D721Med (cell line): Measurements from ENCODE around the gene ROR2.

ENCODE experiments used
- DNase-seq: peaks from one replicate; pipeline ENCODE4 v3.0.0; 2011; ENCODE audit warnings: low spot score; ENCODE audit not compliant: insufficient read length
- FAIRE-seq: peaks from 2 replicates; lab custom pipeline; 2011; peaks lifted over from hg19 to GRCh38; lab: Jason Lieb, UNC
- TF ChIP-seq, protein P1 (sequence below): IDR thresholded peaks from 2 replicates; pipeline ENCODE4 v1.5.1; 2012; ENCODE audit warnings: mild to moderate bottlenecking, control low read depth; ENCODE audit not compliant: insufficient read depth; ENCODE audit errors: missing control alignments

Gene ROR2

GRCh38 chr9:91718071-91718470 is 232.0 kb downstream of the ROR2 start:
- FAIRE-seq (no peak), DNase-seq (no peak)

DNA sequence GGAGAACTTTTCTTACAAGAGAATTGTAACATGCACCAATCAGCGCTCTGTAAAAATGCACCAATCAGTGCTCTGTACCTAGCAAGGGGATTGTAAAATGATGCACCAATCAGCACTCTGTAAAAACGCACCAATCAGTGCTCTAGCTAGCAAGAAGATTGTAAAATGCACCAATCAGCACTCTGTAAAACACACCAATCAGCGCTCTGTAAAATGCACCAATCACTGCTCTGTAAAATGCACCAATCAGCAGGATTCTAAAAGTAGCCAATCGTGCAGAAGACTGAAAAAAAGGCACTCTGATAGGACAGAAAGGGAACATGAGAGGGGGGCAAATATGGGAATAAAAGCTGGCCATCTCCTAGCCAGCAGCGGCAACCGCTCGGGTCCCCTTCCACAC is 233.2 kb downstream of the ROR2 start:
- FAIRE-seq: no peak
- TF ChIP-seq, protein P1, sequence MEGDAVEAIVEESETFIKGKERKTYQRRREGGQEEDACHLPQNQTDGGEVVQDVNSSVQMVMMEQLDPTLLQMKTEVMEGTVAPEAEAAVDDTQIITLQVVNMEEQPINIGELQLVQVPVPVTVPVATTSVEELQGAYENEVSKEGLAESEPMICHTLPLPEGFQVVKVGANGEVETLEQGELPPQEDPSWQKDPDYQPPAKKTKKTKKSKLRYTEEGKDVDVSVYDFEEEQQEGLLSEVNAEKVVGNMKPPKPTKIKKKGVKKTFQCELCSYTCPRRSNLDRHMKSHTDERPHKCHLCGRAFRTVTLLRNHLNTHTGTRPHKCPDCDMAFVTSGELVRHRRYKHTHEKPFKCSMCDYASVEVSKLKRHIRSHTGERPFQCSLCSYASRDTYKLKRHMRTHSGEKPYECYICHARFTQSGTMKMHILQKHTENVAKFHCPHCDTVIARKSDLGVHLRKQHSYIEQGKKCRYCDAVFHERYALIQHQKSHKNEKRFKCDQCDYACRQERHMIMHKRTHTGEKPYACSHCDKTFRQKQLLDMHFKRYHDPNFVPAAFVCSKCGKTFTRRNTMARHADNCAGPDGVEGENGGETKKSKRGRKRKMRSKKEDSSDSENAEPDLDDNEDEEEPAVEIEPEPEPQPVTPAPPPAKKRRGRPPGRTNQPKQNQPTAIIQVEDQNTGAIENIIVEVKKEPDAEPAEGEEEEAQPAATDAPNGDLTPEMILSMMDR: no peak
- DNase-seq: no peak

More at GRCh38 chr9:91718071-91718470, 232.0 kb downstream of the ROR2 start:
- TF ChIP-seq, protein P1: no peak

GRCh38 chr9:91716239-91716638 is 233.8 kb downstream of the ROR2 start:
- DNase-seq (no peak), FAIRE-seq (no peak)

DNA sequence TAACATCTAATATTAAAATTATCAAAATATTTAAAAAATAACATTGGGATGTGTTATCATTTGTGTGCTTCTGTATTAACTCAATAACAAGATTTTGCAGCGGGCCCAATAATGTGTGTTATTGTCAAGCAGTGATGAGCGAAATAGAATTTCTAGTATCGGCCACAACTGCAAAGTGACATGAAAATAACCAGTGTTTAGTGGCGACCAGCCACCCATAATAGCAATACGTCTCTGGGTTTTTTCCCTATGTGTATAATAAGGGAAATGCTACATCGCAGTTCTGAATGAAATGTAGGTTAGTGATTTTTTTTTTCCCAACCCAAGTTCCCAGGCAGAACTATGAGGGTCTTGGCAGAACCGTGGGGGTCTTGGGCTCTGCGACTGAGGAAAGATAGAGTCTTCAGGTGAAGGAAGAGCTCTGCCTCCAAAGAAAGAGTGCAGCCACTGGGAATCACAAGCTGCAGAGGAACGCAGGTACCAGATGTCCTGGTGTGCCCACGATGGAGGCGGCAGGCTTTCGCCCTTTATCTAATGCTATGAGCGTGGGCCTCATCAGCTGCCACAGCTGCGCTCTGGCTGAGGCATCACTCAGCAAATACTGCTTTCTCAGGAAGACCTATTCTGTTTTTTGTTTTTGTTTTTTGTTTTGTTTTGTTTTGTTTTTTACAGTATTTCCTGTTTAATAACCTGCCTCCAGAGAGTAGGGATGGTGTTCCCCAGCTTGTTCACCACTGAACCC is 235.0 kb downstream of the ROR2 start:
- DNase-seq (no peak), FAIRE-seq (no peak)
- TF ChIP-seq, protein P1: no peak

More at GRCh38 chr9:91716239-91716638, 233.8 kb downstream of the ROR2 start:
- TF ChIP-seq, protein P1: no peak

DNA sequence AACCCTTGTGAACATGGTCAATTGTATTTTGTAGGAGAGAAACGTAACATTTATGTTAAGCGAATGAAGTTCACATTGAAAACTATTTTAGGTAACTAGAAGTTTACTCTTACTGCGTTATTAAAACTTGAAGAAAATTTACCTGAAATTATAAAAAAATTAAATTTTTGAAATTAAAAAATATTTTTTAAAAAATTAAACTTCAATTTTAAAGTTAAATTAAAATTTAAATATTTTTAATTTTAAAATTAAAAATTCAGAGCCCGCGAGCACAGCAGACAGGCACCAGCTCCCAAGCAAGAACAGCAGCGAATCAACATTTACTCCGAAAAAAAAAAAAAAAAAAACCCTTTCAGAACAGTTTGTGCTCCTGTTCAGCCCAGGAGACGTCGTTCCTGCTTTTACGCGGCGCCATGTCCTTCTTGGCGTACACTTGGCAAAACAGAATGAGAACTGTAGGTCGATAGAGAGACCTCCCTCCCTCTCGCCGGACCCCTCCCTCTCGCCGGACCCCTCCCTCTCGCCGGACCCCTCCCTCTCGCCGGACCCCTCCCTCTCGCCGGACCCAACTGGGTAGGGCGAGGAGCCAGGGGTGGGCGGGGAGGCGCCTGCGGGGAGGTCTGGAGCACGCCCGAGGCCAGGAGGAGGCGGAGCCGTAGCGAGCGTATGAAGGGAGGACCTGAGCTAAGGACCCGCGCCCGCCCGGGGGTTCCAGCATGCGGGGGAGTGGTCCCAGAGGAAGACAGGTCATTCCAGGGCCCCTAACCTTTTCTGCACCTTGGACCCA is 235.8 kb downstream of the ROR2 start:
- FAIRE-seq: no peak
- TF ChIP-seq, protein P1: no peak
- no peak for DNase-seq

DNA sequence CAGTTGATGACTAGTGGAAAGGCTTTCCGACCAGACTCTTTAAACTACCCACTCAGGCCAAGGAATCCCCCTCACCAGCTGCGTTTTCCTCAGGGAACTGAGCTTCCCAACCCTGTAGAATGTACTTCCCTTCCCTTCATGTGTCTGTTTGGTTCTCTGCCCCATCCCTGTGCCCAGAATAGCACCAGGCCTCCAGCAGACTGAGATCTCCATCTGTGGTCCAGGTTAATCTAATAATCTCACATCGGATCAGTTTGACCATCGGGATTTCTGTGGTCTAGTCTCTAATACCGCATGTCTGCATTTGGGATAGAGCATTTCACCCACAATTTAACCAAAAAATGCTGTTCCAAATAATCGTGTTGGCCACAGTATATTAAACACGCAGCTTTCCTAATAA is 237.2 kb downstream of the ROR2 start:
- no peak for DNase-seq
- FAIRE-seq: no peak
- TF ChIP-seq, protein P1: no peak
